ENCODE measurements around the gene HOXD8. TPM values are rescaled to one million over a fixed set of nuclear protein-coding genes. Genes with fewer than 3 reads are reported as not detected.

The HOXD8 gene
- total RNA-seq, 8 experiments from 2014 or later = 18.1 to 45.0 (median 28.9) TPM

GRCh38 chr2:176133389-176133788 lies 3.9 kb downstream of the HOXD8 start:
- Histone ChIP-seq H3K4me3 (peak overlapping the region; percentile 55 to 99 (median 80)), H3K27ac (peak overlapping the region; percentile 94 to 100), H3K4me1 (replicated peaks in 1 of 2) (peaks cover 26 to 32% of the 10 kb centered on the region in 2 donors)
- no peak for ATAC-seq (replicated peaks in 6 of 8)
- in situ Hi-C loops (cut with MboI; ENCODE audit: low pct_unique_long_range_greater_than_20kb in 2 of 9, low sequenced_read_pairs in 9 of 9, unreplicated experiment in 9 of 9) = loop anchor here (10.0 to 25.0 kb wide), 9 partner anchors 329 to 1629 kb away; no protein-coding TSS in a partner anchor

GRCh38 chr2:176134035-176134434 lies 4.5 kb downstream of the HOXD8 start:
- peak overlapping the region; percentile 94 to 100 for H3K27ac ChIP-seq
- H3K4me3 ChIP-seq = peak overlapping the region; percentile 55 to 99 (median 80)
- WGBS, 10 experiments = 10 to 50% (median 33%) methylated on average over 2 to 4 of the region's 4 CpGs; no CpG with 5 or more reads in 4 of the 10 experiments
- no peak for ATAC-seq (replicated peaks in 6 of 8)
- peaks cover 26 to 32% of the 10 kb centered on the region in 2 donors for H3K4me1 ChIP-seq (replicated peaks in 1 of 2)
- in situ Hi-C loops (cut with MboI; ENCODE audit: low pct_unique_long_range_greater_than_20kb in 2 of 9, low sequenced_read_pairs in 9 of 9, unreplicated experiment in 9 of 9) = loop anchor here (10.0 to 25.0 kb wide), 9 partner anchors 328 to 1628 kb away; no protein-coding TSS in a partner anchor

DNA sequence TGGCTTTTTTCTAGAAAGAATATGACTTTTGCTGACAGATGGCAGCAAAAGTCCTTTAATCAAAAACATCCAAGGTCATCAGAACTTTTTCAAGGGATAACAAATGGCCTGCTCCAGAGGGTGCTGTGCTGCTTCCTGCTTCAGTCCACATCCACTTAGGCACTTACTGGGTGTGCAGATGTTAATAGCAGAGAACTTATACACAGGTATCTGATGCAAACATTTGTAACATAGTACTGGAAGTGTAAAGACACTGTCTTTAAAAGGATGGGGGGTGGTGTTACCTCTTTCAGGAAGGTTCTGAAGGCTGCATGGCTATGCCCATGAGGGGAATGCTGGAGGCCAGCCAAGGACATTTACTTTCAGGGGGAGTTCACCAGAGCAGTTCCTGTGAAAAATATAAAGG lies 5.5 kb downstream of the HOXD8 start:
- in situ Hi-C loops (cut with MboI; ENCODE audit: low pct_unique_long_range_greater_than_20kb in 2 of 9, low sequenced_read_pairs in 9 of 9, unreplicated experiment in 9 of 9) = loop anchor here (10.0 to 25.0 kb wide), 9 partner anchors 327 to 1627 kb away; no protein-coding TSS in a partner anchor
- peak overlapping the region; percentile 62 to 99 (median 97) for H3K4me3 ChIP-seq
- peak overlapping the region; percentile 98 to 100 for H3K27ac ChIP-seq
- H3K4me1 ChIP-seq (replicated peaks in 1 of 2) = peaks cover 26 to 42% of the 10 kb centered on the region in 2 donors
- peak in 4 of 8 experiments; percentile 6 to 29 (median 16) for ATAC-seq (replicated peaks in 6 of 8)

GRCh38 chr2:176136374-176137251 lies 7.1 kb downstream of the HOXD8 start:
- in situ Hi-C loops (cut with MboI; ENCODE audit: low pct_unique_long_range_greater_than_20kb in 2 of 9, low sequenced_read_pairs in 9 of 9, unreplicated experiment in 9 of 9) = loop anchor here (10.0 to 25.0 kb wide), 9 partner anchors 326 to 1626 kb away; no protein-coding TSS in a partner anchor
- Histone ChIP-seq H3K4me1 (replicated peaks in 1 of 2) (peaks cover 34 to 55% of the 10 kb centered on the region in 2 donors), H3K4me3 (peak overlapping the region; percentile 62 to 99 (median 97)), H3K27ac (peak overlapping the region; percentile 98 to 100)
- peak; percentile 10 to 50 (median 22) for ATAC-seq (replicated peaks in 6 of 8)
- 0 to 3% (median 0%) methylated on average over 2 to 9 of the region's 71 CpGs; no CpG with 5 or more reads in 3 of the 10 experiments for WGBS, 10 experiments

GRCh38 chr2:176137252-176137580 lies 7.7 kb downstream of the HOXD8 start:
- Histone ChIP-seq H3K4me3 (peak overlapping the region; percentile 62 to 99 (median 97)), H3K4me1 (replicated peaks in 1 of 2) (peaks cover 40 to 61% of the 10 kb centered on the region in 2 donors), H3K27ac (peak overlapping the region; percentile 98 to 100)
- ATAC-seq (replicated peaks in 6 of 8) = no peak
- in situ Hi-C loops (cut with MboI; ENCODE audit: low pct_unique_long_range_greater_than_20kb in 2 of 9, low sequenced_read_pairs in 9 of 9, unreplicated experiment in 9 of 9) = loop anchor here (10.0 to 25.0 kb wide), 9 partner anchors 325 to 1625 kb away; no protein-coding TSS in a partner anchor
- 0% methylated on average over 1 of the region's 2 CpGs; no CpG with 5 or more reads in 9 of the 10 experiments for WGBS, 10 experiments

DNA sequence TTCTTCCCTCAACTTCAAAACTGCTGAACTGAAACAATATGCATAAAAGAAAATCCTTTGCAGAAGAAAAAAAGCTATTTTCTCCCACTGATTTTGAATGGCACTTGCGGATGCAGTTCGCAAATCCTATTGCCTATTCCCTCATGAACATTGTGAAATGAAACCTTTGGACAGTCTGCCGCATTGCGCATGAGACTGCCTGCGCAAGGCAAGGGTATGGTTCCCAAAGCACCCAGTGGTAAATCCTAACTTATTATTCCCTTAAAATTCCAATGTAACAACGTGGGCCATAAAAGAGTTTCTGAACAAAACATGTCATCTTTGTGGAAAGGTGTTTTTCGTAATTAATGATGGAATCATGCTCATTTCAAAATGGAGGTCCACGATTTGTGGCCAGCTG lies 8.4 kb downstream of the HOXD8 start:
- in situ Hi-C loops (cut with MboI; ENCODE audit: low pct_unique_long_range_greater_than_20kb in 2 of 9, low sequenced_read_pairs in 9 of 9, unreplicated experiment in 9 of 9) = loop anchor here (10.0 to 25.0 kb wide), 9 partner anchors 324 to 1624 kb away; no protein-coding TSS in a partner anchor
- ATAC-seq (replicated peaks in 6 of 8) = no peak
- Histone ChIP-seq H3K4me3 (peak overlapping the region; percentile 62 to 99 (median 97)), H3K27ac (peak overlapping the region; percentile 98 to 100), H3K4me1 (replicated peaks in 1 of 2) (peaks cover 47 to 65% of the 10 kb centered on the region in 2 donors)
- whole genome bisulfite sequencing, 10 experiments = 9 to 100% (median 32%) methylated on average over 1 to 8 of the region's 8 CpGs; no CpG with 5 or more reads in 1 of the 10 experiments

DNA sequence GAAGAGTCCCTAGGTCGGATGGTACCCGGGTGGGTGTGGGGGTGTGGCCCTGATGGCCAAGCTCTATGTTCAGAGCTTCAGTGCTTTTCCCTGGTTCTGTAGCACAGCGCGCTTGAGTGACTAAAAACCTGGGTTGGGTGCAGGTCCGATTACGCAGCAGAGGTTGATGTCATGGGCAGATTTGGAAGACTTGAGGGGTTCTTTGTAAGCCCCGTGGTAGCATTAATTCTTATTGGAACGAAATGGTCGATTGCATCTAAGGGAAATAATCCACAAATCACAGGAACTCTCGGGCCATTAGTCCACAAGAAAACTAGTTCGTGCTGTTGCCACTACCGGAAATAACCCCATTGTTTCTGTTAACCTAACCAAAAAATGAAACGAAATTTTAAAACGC lies 9.0 kb downstream of the HOXD8 start:
- H3K4me1 ChIP-seq (replicated peaks in 1 of 2) = peaks cover 49 to 65% of the 10 kb centered on the region in 2 donors
- peak overlapping the region; percentile 98 to 100 for H3K27ac ChIP-seq
- ATAC-seq (replicated peaks in 6 of 8) = no peak
- H3K4me3 ChIP-seq = peak overlapping the region; percentile 62 to 99 (median 97)
- 2 to 82% (median 19%) methylated on average over 1 to 13 of the region's 14 CpGs; no CpG with 5 or more reads in 1 of the 10 experiments for WGBS, 10 experiments
- in situ Hi-C loops (cut with MboI; ENCODE audit: low pct_unique_long_range_greater_than_20kb in 2 of 9, low sequenced_read_pairs in 9 of 9, unreplicated experiment in 9 of 9) = loop anchor here (10.0 to 25.0 kb wide), 9 partner anchors 324 to 1624 kb away; no protein-coding TSS in a partner anchor

- H3K4me1 ChIP-seq (replicated peaks in 1 of 2) = peaks cover 49 to 62% of the 10 kb centered on the region in 2 donors
- H3K27ac ChIP-seq = peak overlapping the region; percentile 98 to 100
- in situ Hi-C loops (cut with MboI; ENCODE audit: low pct_unique_long_range_greater_than_20kb in 2 of 9, low sequenced_read_pairs in 9 of 9, unreplicated experiment in 9 of 9) = loop anchor here (10.0 to 25.0 kb wide), 9 partner anchors 323 to 1623 kb away; no protein-coding TSS in a partner anchor
- peak in 2 of 8 experiments; percentile 2 to 3 for ATAC-seq (replicated peaks in 6 of 8)
- 0 to 98% (median 15%) methylated on average over 7 to 28 of the region's 28 CpGs; no CpG with 5 or more reads in 1 of the 10 experiments for WGBS, 10 experiments
- H3K4me3 ChIP-seq = peak overlapping the region; percentile 62 to 99 (median 97)
Measured at GRCh38 chr2:176138923-176139660, 9.6 kb downstream of the HOXD8 start.

- WGBS, 10 experiments = 0 to 57% (median 14%) methylated on average over 1 to 22 of the region's 41 CpGs; no CpG with 5 or more reads in 1 of the 10 experiments
- in situ Hi-C loops (cut with MboI; ENCODE audit: low pct_unique_long_range_greater_than_20kb in 2 of 9, low sequenced_read_pairs in 9 of 9, unreplicated experiment in 9 of 9) = loop anchor here (5.0 to 25.0 kb wide), 12 partner anchors 312 to 1622 kb away; no protein-coding TSS in a partner anchor
- H3K27ac ChIP-seq = peak overlapping the region; percentile 98 to 100
- peak overlapping the region; percentile 62 to 99 (median 97) for H3K4me3 ChIP-seq
- H3K4me1 ChIP-seq (replicated peaks in 1 of 2) = peaks cover 49 to 59% of the 10 kb centered on the region in 2 donors
- peak in 7 of 8 experiments; percentile 1 to 35 (median 18) for ATAC-seq (replicated peaks in 6 of 8)
Measured at GRCh38 chr2:176139661-176140512, 10.4 kb downstream of the HOXD8 start.

DNA sequence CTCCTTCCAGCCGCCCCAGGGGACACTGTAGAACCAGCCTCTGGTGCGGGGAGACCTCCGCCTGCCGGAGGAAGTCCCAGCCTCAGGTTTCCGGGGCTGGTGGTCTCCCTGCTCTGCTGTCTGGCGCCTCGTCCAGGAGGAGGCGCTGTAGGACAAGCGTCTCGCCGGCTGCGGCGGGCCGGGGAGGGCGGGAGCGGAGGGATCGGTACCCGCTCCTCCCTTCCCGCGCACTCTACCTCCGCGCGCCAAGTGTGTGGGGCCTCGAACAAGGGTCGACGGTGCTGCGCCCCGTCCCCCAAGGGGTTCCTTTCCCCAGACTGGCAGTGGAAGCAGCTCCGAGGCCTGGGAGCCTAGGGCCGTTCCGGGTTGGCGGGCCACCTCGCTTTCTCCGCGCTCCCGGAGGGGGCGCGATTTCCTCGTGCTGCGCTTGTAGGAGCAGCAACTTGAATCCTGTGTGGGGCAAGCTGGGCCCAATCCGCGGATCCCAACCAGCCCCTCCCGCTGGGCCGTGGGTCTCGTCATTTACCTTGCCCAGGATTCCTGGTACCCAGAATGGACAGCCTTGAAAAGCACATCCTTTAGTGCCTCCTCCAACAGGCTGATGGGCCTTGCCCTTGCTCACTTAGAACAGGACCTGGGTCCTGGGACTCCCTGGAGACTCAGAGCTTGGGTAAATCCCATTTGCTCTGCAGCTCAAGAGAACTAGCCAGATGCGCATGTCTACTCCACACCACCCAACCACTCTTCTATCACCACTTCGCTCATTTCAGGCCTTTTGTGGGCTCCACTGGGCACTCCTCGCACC lies 11.2 kb downstream of the HOXD8 start:
- Histone ChIP-seq H3K4me1 (replicated peaks in 1 of 2) (peaks cover 49 to 59% of the 10 kb centered on the region in 2 donors), H3K27ac (peak overlapping the region; percentile 70 to 100), H3K4me3 (peak overlapping the region; percentile 62 to 99 (median 97))
- in situ Hi-C loops (cut with MboI; ENCODE audit: low pct_unique_long_range_greater_than_20kb in 2 of 9, low sequenced_read_pairs in 9 of 9, unreplicated experiment in 9 of 9) = loop anchor here (5.0 to 25.0 kb wide), 11 partner anchors 312 to 1622 kb away; no protein-coding TSS in a partner anchor
- WGBS, 10 experiments = 14 to 100% (median 41%) methylated on average over 1 to 11 of the region's 48 CpGs; no CpG with 5 or more reads in 2 of the 10 experiments
- peak; percentile 54 to 83 (median 80) for ATAC-seq (replicated peaks in 6 of 8)

DNA sequence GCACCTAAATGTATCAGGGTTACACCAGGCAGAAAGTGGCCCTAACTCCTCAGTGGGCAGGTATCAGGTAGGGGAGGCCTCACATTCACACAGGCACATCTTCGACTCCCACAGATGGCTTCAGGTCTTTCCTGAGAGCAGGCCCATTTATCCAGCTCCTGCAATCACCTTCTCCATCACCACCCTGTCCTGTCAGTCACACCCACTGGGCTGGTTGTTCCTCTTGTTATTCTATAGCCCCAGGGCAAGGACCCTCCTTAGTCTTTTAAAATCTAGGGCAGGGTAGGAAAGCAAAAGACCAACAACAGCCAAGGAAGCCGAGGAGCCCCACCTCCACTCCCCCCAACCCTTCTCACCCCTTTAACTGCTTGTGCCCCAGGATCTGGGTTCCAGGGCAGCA lies 12.8 kb downstream of the HOXD8 start:
- no peak for ATAC-seq (replicated peaks in 6 of 8)
- in situ Hi-C loops (cut with MboI; ENCODE audit: low pct_unique_long_range_greater_than_20kb in 2 of 9, low sequenced_read_pairs in 9 of 9, unreplicated experiment in 9 of 9) = loop anchor here (5.0 to 25.0 kb wide), 11 partner anchors 310 to 1620 kb away; no protein-coding TSS in a partner anchor
- H3K4me3 ChIP-seq = peak overlapping the region in 1 of 5 donors; percentile 97
- peaks cover 62 to 73% of the 10 kb centered on the region in 2 donors for H3K4me1 ChIP-seq (replicated peaks in 1 of 2)
- 50 to 100% (median 92%) methylated on average over 1 to 2 of the region's 2 CpGs; no CpG with 5 or more reads in 6 of the 10 experiments for WGBS, 10 experiments
- H3K27ac ChIP-seq = no peak overlapping the region

Measured in motor neuron (in vitro differentiated cells).